ENCODE data around the gene VCP.

- TF ChIP-seq CTCF (IDR thresholded peaks at IDR 0.05) = no peak
- no peak for TF ChIP-seq ZFX (IDR thresholded peaks at IDR 0.05; ENCODE audit: borderline replicate concordance)
Measured at GRCh38 chr9:35079426-35080341, 7.3 kb upstream of the VCP start, which contains the start of gene FANCG.
